HG03439 (cell line): ENCODE results near the gene NRXN3.

Experiments
- ATAC-seq: cut with Tn5 transposase; IDR thresholded peaks from one replicate; pipeline ENCODE4 v1.9.1; 2021; ENCODE audit warnings: mild to moderate bottlenecking, moderate library complexity; ENCODE audit not compliant: unreplicated experiment

The NRXN3 gene

GRCh38 chr14:79583738-79584408 lies 1413.7 kb downstream of the NRXN3 start:
- ATAC-seq, result no peak

GRCh38 chr14:79584679-79585078 lies 1414.5 kb downstream of the NRXN3 start:
- no peak for ATAC-seq

GRCh38 chr14:79585845-79586244 lies 1415.7 kb downstream of the NRXN3 start:
- no peak for ATAC-seq

GRCh38 chr14:79586416-79586815 lies 1416.2 kb downstream of the NRXN3 start:
- no peak for ATAC-seq

- ATAC-seq, result no peak
These were observed 1416.9 kb downstream of the NRXN3 start for GRCh38 chr14:79586989-79587598.

GRCh38 chr14:79587875-79588274 lies 1417.7 kb downstream of the NRXN3 start:
- ATAC-seq, result peak; percentile 54

- no peak for ATAC-seq
These were observed 1418.2 kb downstream of the NRXN3 start for GRCh38 chr14:79588398-79588797.

GRCh38 chr14:79596551-79596950 lies 1426.4 kb downstream of the NRXN3 start:
- ATAC-seq, result no peak

GRCh38 chr14:79597566-79597965 lies 1427.4 kb downstream of the NRXN3 start:
- no peak for ATAC-seq

- ATAC-seq, result no peak
These were observed 1428.2 kb downstream of the NRXN3 start for GRCh38 chr14:79598339-79598738.

GRCh38 chr14:79599239-79599638 lies 1429.1 kb downstream of the NRXN3 start:
- ATAC-seq, result no peak

- no peak for ATAC-seq
These were observed 1430.2 kb downstream of the NRXN3 start for GRCh38 chr14:79600406-79600805.

GRCh38 chr14:79601579-79601978 lies 1431.4 kb downstream of the NRXN3 start:
- ATAC-seq, result no peak

- no peak for ATAC-seq
These were observed 1431.9 kb downstream of the NRXN3 start for GRCh38 chr14:79602045-79602444.

GRCh38 chr14:79602742-79603141 lies 1432.6 kb downstream of the NRXN3 start:
- ATAC-seq, result no peak

- ATAC-seq, result no peak
These were observed 1435.7 kb downstream of the NRXN3 start for GRCh38 chr14:79605849-79606248.

GRCh38 chr14:79608446-79608845 lies 1438.3 kb downstream of the NRXN3 start:
- no peak for ATAC-seq

- ATAC-seq, result no peak
These were observed 1443.5 kb downstream of the NRXN3 start for GRCh38 chr14:79613625-79614024.

- ATAC-seq, result no peak
These were observed 1444.3 kb downstream of the NRXN3 start for GRCh38 chr14:79614448-79614847.

GRCh38 chr14:79627058-79627457 lies 1456.9 kb downstream of the NRXN3 start:
- ATAC-seq, result no peak

- no peak for ATAC-seq
These were observed 1459.5 kb downstream of the NRXN3 start for GRCh38 chr14:79629411-79630287.
